Muscle layer of colon (tissue), 2 donors: ENCODE results near the gene SYNE2.
A peak's percentile ranks its signal among the peaks of the same experiment; 100 is the strongest.
"Not testable (repeated sequence)": the region's sequence is repeated elsewhere in the genome, so short reads cannot be mapped to it uniquely, and the experiment has no call there.

Source experiments
- H3K27ac ChIP-seq: one replicate; pipeline ENCODE4 v1.7.0; 2013; ENCODE audit warnings: low read depth, mild to moderate bottlenecking, low read length, moderate library complexity
- H3K27me3 ChIP-seq, 2 donors: one replicate each; pipeline ENCODE4 v1.7.0; 2013; ENCODE audit warnings: low read length in 2 of 2, mild to moderate bottlenecking in 2 of 2; ENCODE audit not compliant: insufficient read depth in 2 of 2, control insufficient read depth in 1 of 2
- H3K36me3 ChIP-seq: one replicate; pipeline ENCODE4 v1.7.0; 2013; ENCODE audit warnings: mild to moderate bottlenecking, low read length; ENCODE audit not compliant: insufficient read depth
- H3K4me1 ChIP-seq: one replicate; pipeline ENCODE4 v1.7.0; 2013; ENCODE audit warnings: mild to moderate bottlenecking, low read length; ENCODE audit not compliant: insufficient read depth
- H3K4me3 ChIP-seq, 2 donors: one replicate each; pipeline ENCODE4 v1.7.0; 2013; ENCODE audit warnings: low read length in 2 of 2, low read depth in 1 of 2, mild to moderate bottlenecking in 1 of 2, moderate library complexity in 1 of 2
- H3K9ac ChIP-seq: one replicate; pipeline ENCODE4 v1.7.0; 2013; ENCODE audit warnings: low read length
- H3K9me3 ChIP-seq: one replicate; pipeline ENCODE4 v1.7.0; 2013; ENCODE audit warnings: mild to moderate bottlenecking, low read length
- donor health status: abdominal sarcoma.
- donor health status: Adenocarcinoma of cecum.

Gene SYNE2

GRCh38 chr14:63852817-63853731 is at the start of gene SYNE2:
SYNE2 (plus strand) TSS chr14:63853004; CDS start chr14:63909149, 56,145 bp downstream.
- Histone ChIP-seq H3K27ac (peak within 1 kb of the TSS; percentile 68), H3K9me3 (no peaks in the 10 kb centered on the region), H3K4me1 (peaks cover 6% of the 10 kb centered on the region), H3K9ac (peak within 1 kb of the TSS; percentile 51), H3K27me3 (no peaks in the 10 kb centered on the region), H3K36me3 (no peaks in the 10 kb centered on the region), H3K4me3 (peak within 1 kb of the TSS; percentile 69 to 74)

GRCh38 chr14:63803221-63803791 is 49.5 kb upstream of the SYNE2 start:
- H3K4me1 ChIP-seq, H3K4me3 ChIP-seq, H3K9ac ChIP-seq, H3K36me3 ChIP-seq, H3K27me3 ChIP-seq, H3K9me3 ChIP-seq, H3K27ac ChIP-seq: not testable (repeated sequence)

GRCh38 chr14:63806064-63806463 is 46.7 kb upstream of the SYNE2 start:
- not testable (repeated sequence) for H3K4me3 ChIP-seq, H3K27me3 ChIP-seq, H3K27ac ChIP-seq, H3K9me3 ChIP-seq, H3K36me3 ChIP-seq, H3K9ac ChIP-seq, H3K4me1 ChIP-seq

GRCh38 chr14:63811692-63812091 is 41.1 kb upstream of the SYNE2 start:
- not testable (repeated sequence) for H3K36me3 ChIP-seq, H3K27me3 ChIP-seq, H3K4me1 ChIP-seq, H3K9ac ChIP-seq, H3K27ac ChIP-seq, H3K4me3 ChIP-seq, H3K9me3 ChIP-seq

- Histone ChIP-seq H3K4me1 (no peaks in the 10 kb centered on the region), H3K4me3 (no peak overlapping the region), H3K27me3 (no peaks in the 10 kb centered on the region), H3K36me3 (no peaks in the 10 kb centered on the region), H3K27ac (no peak overlapping the region), H3K9me3 (no peaks in the 10 kb centered on the region), H3K9ac (no peak overlapping the region)
These were observed 19.1 kb upstream of the SYNE2 start for GRCh38 chr14:63833728-63834127.

GRCh38 chr14:63840981-63841380 is 11.8 kb upstream of the SYNE2 start:
- Histone ChIP-seq H3K36me3 (no peaks in the 10 kb centered on the region), H3K4me3 (no peak overlapping the region), H3K9me3 (peaks cover 7% of the 10 kb centered on the region), H3K4me1 (no peaks in the 10 kb centered on the region), H3K9ac (no peak overlapping the region), H3K27me3 (no peaks in the 10 kb centered on the region), H3K27ac (no peak overlapping the region)

GRCh38 chr14:63843796-63844195 is 9.0 kb upstream of the SYNE2 start:
- Histone ChIP-seq H3K4me3 (no peak overlapping the region), H3K36me3 (no peaks in the 10 kb centered on the region), H3K27ac (no peak overlapping the region), H3K4me1 (no peaks in the 10 kb centered on the region), H3K9ac (no peak overlapping the region), H3K27me3 (no peaks in the 10 kb centered on the region), H3K9me3 (peaks cover 7% of the 10 kb centered on the region)

GRCh38 chr14:63848890-63849289 is 3.9 kb upstream of the SYNE2 start:
- H3K27ac ChIP-seq = no peak overlapping the region
- H3K4me3 ChIP-seq = no peak overlapping the region
- no peaks in the 10 kb centered on the region for H3K4me1 ChIP-seq
- H3K9ac ChIP-seq = no peak overlapping the region
- H3K36me3 ChIP-seq = no peaks in the 10 kb centered on the region
- H3K9me3 ChIP-seq = no peaks in the 10 kb centered on the region
- no peaks in the 10 kb centered on the region for H3K27me3 ChIP-seq

GRCh38 chr14:63852271-63852816 is 460 bp upstream of the SYNE2 start:
- no peaks in the 10 kb centered on the region for H3K9me3 ChIP-seq
- peak overlapping the region; percentile 68 for H3K27ac ChIP-seq
- H3K4me1 ChIP-seq = peaks cover 6% of the 10 kb centered on the region
- H3K4me3 ChIP-seq = peak overlapping the region; percentile 69 to 74
- H3K36me3 ChIP-seq = no peaks in the 10 kb centered on the region
- no peaks in the 10 kb centered on the region for H3K27me3 ChIP-seq
- peak overlapping the region; percentile 23 for H3K9ac ChIP-seq

- H3K27me3 ChIP-seq = no peaks in the 10 kb centered on the region
- H3K36me3 ChIP-seq = no peaks in the 10 kb centered on the region
- H3K4me3 ChIP-seq = peak overlapping the region; percentile 69 to 74
- H3K9ac ChIP-seq = peak overlapping the region; percentile 51
- no peaks in the 10 kb centered on the region for H3K9me3 ChIP-seq
- peak overlapping the region; percentile 68 for H3K27ac ChIP-seq
- peaks cover 6% of the 10 kb centered on the region for H3K4me1 ChIP-seq
These were observed 1.1 kb downstream of the SYNE2 start for GRCh38 chr14:63853831-63854293.

GRCh38 chr14:63854330-63854729 is 1.5 kb downstream of the SYNE2 start:
- H3K9ac ChIP-seq = peak overlapping the region; percentile 51
- H3K9me3 ChIP-seq = no peaks in the 10 kb centered on the region
- H3K4me3 ChIP-seq = peak overlapping the region in 1 of 2 donors; percentile 74
- no peaks in the 10 kb centered on the region for H3K27me3 ChIP-seq
- peaks cover 6% of the 10 kb centered on the region for H3K4me1 ChIP-seq
- no peaks in the 10 kb centered on the region for H3K36me3 ChIP-seq
- H3K27ac ChIP-seq = no peak overlapping the region
